HS-27A (cell line): Measurements from ENCODE around the gene SCLY.

Experiments
- DNase-seq: peaks from one replicate; pipeline ENCODE4 v3.0.0-alpha.2; 2012; ENCODE audit warnings: low read depth, missing footprints

Gene SCLY

GRCh38 chr2:238127165-238128060, 66.6 kb downstream of the SCLY start:
- DNase-seq, result no peak

GRCh38 chr2:238128061-238128440, 67.2 kb downstream of the SCLY start:
- no peak for DNase-seq

DNA sequence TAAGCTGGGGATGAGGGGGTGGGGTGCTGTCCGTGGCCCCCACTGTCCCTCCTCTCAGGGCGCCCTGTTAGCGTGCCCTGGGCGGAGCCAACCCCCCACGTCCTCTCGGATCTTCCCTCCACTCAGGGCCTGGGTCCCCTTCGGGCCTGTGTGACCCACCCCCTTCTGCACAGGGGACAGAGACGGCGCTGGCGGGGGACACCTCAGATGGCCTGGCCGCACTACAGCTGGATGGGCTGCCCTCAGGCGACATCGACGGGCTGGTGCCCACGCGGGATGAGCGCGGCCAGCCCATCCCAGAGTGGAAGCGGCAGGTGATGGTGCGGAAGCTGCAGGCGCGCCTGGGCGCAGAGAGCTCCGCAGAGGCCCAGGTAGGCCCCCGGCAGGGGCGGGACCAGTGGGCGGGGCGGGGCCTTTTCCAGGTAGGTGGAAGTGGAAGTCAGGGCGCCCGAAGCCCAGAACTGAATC, 67.8 kb downstream of the SCLY start:
- DNase-seq, result no peak

GRCh38 chr2:238129166-238130010, 68.6 kb downstream of the SCLY start:
- no peak for DNase-seq

GRCh38 chr2:238130111-238130695, 69.4 kb downstream of the SCLY start:
- DNase-seq, result no peak

DNA sequence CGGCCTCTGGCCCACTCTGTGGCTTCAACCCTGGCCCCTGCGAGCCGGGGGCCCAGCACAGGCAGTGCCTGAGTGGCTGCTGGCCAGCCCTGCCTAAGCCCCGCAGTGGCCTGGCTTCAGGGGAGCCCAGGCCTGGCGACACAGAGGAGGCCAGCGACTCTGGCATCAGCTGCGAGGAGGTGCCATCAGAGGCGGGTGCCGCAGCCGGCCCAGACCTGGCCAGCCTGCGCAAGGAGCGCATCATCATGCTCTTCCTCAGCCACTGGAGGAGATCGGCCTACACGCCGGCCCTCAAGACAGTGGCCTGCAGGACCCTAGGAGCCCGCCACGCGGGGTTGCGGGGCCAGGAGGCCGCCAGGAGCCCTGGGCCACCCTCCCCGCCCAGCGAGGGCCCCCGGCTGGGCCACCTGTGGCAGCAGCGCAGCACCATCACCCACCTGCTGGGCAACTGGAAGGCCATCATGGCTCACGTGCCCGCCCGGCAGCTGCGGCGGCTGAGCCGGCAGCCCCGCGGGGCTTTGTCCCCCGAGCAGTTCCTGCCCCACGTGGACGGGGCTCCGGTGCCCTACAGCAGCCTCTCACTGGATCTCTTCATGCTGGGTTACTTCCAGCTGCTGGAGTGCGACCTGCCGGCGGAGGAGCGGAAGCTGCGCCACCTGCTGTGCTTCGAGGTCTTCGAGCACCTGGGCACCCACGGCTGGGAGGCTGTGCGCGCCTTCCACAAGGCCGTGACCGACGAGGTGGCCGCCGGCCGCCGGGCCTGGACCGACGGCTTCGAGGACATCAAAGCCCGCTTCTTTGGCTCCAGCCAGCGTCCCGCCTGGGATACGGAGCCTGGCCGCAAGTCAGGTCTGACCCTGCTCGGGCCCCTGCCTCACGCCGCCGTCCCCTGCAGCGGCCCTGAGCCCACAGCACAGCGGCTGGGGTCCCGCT, 70.2 kb downstream of the SCLY start:
- DNase-seq, result no peak

GRCh38 chr2:238131761-238132462, 71.1 kb downstream of the SCLY start:
- DNase-seq, result no peak

GRCh38 chr2:238132463-238133450, 72.0 kb downstream of the SCLY start:
- no peak for DNase-seq

- DNase-seq, result no peak
Observed at GRCh38 chr2:238133499-238134392, 72.9 kb downstream of the SCLY start.

GRCh38 chr2:238134393-238134785, 73.6 kb downstream of the SCLY start:
- no peak for DNase-seq

DNA sequence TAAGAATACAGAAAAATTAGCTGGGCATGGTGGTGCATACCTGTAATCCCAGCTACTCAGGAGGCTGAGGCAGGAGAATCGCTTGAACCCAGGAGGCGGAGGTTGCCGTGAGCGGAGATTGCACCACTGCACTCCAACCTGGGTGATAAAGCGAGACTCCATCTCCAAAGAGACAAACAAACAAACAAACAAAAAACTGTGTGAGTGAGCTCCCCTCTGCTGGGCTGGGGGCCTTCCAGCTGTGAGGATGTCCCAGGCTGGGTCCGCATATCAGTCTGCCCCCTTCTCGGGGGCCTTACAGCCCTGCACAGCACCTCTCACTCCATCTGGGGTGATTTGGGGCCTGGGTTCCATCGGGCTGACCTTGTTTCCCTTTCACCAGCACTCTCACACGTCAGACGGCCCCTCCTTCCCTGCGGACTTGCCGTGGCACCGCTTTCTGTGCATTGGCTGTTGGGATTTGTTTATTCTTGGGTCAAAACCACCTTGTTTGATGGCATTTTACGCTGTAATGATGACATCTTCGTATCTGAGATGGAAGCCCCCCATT, 74.9 kb downstream of the SCLY start:
- no peak for DNase-seq

- no peak for DNase-seq
Observed at GRCh38 chr2:238136820-238137537, 76.2 kb downstream of the SCLY start.

GRCh38 chr2:238137885-238138284, 77.1 kb downstream of the SCLY start:
- DNase-seq, result no peak

- no peak for DNase-seq
Observed at GRCh38 chr2:238138331-238139195, 77.8 kb downstream of the SCLY start, which contains the start of gene KLHL30. KLHL30 (plus strand) TSS chr2:238138668; CDS start chr2:238140755, 2,087 bp downstream.

- DNase-seq, result no peak
Observed at GRCh38 chr2:238139196-238140039, 78.6 kb downstream of the SCLY start.
